Measurements from ENCODE around the gene FAAP20. TPM values are rescaled to one million over a fixed set of nuclear protein-coding genes. Genes with fewer than 3 reads are reported as not detected.

FAAP20 gene
- total RNA-seq, 1 donor from 2014 or later = 14.2 TPM

GRCh38 chr1:2221271-2221670, 26.7 kb upstream of the FAAP20 start:
- no peak for FAIRE-seq
- H3K4me3 ChIP-seq (ENCODE audit: low read depth, low read length) = no peak overlapping the region
- no peaks in the 10 kb centered on the region for H3K36me3 ChIP-seq (ENCODE audit: control insufficient read depth, insufficient read depth, low read length)
- no peak for DNase-seq (ENCODE audit: low read depth)
- TF ChIP-seq CTCF (IDR thresholded peaks at IDR 0.05; ENCODE audit: insufficient read depth, low read length, severe bottlenecking) = no peak
- no peaks in the 10 kb centered on the region for H3K27me3 ChIP-seq (ENCODE audit: control insufficient read depth, insufficient read depth, low read length)

GRCh38 chr1:2216767-2217058, 22.1 kb upstream of the FAAP20 start:
- no peak for FAIRE-seq

GRCh38 chr1:2215909-2216766, 21.6 kb upstream of the FAAP20 start:
- no peak for DNase-seq (ENCODE audit: low read depth)
- no peaks in the 10 kb centered on the region for H3K36me3 ChIP-seq (ENCODE audit: control insufficient read depth, insufficient read depth, low read length)

More at GRCh38 chr1:2216767-2217058, 22.1 kb upstream of the FAAP20 start:
- no peak overlapping the region for H3K4me3 ChIP-seq (ENCODE audit: low read depth, low read length)
- TF ChIP-seq CTCF (IDR thresholded peaks at IDR 0.05; ENCODE audit: insufficient read depth, low read length, severe bottlenecking) = no peak
- no peaks in the 10 kb centered on the region for H3K27me3 ChIP-seq (ENCODE audit: control insufficient read depth, insufficient read depth, low read length)
- no peaks in the 10 kb centered on the region for H3K36me3 ChIP-seq (ENCODE audit: control insufficient read depth, insufficient read depth, low read length)
- DNase-seq (ENCODE audit: low read depth) = no peak

GRCh38 chr1:2215329-2215728, 20.8 kb upstream of the FAAP20 start:
- H3K27me3 ChIP-seq (ENCODE audit: control insufficient read depth, insufficient read depth, low read length) = no peaks in the 10 kb centered on the region
- H3K36me3 ChIP-seq (ENCODE audit: control insufficient read depth, insufficient read depth, low read length) = no peaks in the 10 kb centered on the region
- no peak overlapping the region for H3K4me3 ChIP-seq (ENCODE audit: low read depth, low read length)
- FAIRE-seq (no peak), DNase-seq (ENCODE audit: low read depth) (no peak)
- no peak for TF ChIP-seq CTCF (IDR thresholded peaks at IDR 0.05; ENCODE audit: insufficient read depth, low read length, severe bottlenecking)

More at GRCh38 chr1:2215909-2216766, 21.6 kb upstream of the FAAP20 start:
- no peak overlapping the region for H3K4me3 ChIP-seq (ENCODE audit: low read depth, low read length)
- TF ChIP-seq CTCF (IDR thresholded peaks at IDR 0.05; ENCODE audit: insufficient read depth, low read length, severe bottlenecking) = no peak
- FAIRE-seq = no peak
- no peaks in the 10 kb centered on the region for H3K27me3 ChIP-seq (ENCODE audit: control insufficient read depth, insufficient read depth, low read length)

GRCh38 chr1:2214541-2215241, 20.1 kb upstream of the FAAP20 start:
- no peak for TF ChIP-seq CTCF (IDR thresholded peaks at IDR 0.05; ENCODE audit: insufficient read depth, low read length, severe bottlenecking)
- Histone ChIP-seq H3K36me3 (ENCODE audit: control insufficient read depth, insufficient read depth, low read length) (no peaks in the 10 kb centered on the region), H3K4me3 (ENCODE audit: low read depth, low read length) (no peak overlapping the region), H3K27me3 (ENCODE audit: control insufficient read depth, insufficient read depth, low read length) (no peaks in the 10 kb centered on the region)
- DNase-seq (ENCODE audit: low read depth) (no peak), FAIRE-seq (no peak)

Measured in bronchial epithelial cell (primary cell).